IPS DF 4.7 (cell line): Measurements from ENCODE around the gene PKP1.

Experiments
- DNase-seq: peaks from one replicate; pipeline ENCODE4 v3.0.0-alpha.2; 2013; ENCODE audit warnings: low spot score; ENCODE audit errors: extremely low read depth

PKP1 gene

DNA sequence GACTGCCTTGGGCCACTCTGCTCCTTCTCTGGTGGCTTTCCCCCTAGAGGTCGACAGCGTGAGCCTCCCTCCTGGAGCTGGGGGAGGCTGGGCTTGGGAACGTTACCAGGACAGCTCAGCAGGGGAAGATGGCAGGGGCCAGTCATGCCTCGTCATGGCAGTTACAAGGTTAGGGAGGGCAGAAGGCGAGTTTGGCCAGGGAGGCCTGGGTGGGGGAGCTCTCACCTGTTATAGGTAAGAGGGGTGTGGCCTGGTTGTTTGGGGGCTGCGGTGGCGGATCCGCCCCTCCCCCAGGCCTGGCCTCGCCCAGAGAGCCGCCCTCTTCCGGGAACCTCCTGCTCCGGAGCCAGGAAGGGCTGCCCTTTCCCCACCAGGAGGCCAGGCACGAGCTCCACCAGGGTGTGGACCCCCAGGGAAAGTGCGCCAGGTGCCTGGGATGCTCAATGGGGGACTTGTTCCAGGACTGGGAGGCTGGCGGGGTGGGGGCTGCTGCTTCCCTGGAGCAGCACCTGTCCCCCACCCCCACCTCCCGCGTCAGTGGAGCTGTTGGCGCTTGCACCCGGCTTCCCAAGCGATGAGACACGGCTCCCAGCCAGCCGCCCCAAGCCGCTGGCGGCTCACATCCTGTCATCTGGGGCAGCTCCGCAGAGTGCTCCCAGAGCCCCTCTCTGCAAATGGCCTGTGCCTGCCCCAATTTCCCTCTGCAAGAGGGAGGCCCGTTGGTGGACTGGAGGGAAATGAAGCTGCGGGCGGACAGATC, 23.6 kb upstream of the PKP1 start:
- no peak for DNase-seq

- no peak for DNase-seq
These were observed 23.1 kb upstream of the PKP1 start for GRCh38 chr1:201260236-201260590.

DNA sequence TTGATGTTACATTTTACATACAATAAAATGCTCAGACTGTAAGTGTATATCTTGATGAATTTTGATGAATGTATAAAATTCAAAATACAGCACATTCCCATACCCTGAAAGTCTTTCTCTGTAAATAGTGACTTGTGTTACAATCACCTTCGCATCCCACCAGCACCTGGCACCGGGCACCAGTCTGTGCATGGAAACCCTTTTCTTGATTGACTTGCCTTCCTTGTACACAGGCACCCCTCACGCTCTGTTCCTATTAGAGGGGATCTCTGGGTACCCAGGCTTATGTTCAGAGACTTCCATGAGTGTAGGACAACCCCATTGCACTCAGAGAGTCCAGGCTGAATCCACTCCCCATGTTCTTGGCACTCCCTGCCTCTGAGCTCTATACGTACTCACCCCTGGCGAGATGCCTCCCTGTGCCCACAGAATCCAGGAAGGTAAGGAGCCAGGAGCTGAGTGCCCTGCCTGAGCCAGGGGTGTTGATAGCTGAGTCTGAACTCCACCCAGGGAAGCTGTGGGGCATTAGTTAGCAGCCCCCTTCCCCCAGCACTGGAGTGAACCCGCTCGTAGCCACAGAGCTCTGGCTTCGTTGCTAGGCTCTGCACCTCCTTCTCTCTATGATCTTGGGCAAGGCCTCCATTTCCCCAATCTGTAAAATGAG, 22.5 kb upstream of the PKP1 start:
- DNase-seq, result no peak

DNA sequence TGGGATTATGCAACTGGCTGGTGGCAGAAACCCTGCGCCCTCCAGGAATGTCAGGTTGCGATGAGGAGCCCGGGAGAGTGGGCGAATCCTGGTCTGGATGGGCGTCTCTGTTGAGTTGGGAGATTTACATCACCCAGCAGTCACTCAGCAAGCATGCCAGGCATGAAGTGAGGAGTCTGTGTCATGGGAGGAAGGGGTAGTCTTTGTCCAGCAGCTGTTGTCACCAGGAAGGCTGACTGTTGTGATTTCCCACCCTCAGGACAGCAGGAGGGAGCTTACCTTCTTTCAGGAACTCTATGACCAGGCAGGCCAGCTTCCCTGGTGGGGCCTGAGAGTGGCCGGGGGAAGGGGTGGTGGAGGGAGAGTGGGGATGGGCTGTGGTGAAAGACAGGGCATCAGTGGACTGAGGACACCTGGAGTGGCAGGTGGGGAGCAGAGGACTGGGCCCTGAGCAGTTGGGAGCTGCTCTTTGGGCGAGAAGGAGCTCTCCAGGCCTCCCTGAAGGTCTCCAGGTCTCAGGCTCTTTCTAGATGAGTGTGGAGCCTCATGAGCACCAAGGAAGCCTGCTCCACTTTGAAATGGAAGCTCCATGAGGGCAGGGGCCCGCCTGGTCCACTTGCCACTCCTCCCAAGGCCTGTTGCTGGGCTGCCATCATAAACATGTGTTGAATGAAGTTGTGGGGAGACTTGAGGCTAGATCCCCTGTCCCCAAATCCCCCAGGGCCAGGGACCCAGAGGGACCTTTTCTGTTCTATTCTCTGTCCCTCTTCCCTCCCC, 21.3 kb upstream of the PKP1 start:
- no peak for DNase-seq

DNA sequence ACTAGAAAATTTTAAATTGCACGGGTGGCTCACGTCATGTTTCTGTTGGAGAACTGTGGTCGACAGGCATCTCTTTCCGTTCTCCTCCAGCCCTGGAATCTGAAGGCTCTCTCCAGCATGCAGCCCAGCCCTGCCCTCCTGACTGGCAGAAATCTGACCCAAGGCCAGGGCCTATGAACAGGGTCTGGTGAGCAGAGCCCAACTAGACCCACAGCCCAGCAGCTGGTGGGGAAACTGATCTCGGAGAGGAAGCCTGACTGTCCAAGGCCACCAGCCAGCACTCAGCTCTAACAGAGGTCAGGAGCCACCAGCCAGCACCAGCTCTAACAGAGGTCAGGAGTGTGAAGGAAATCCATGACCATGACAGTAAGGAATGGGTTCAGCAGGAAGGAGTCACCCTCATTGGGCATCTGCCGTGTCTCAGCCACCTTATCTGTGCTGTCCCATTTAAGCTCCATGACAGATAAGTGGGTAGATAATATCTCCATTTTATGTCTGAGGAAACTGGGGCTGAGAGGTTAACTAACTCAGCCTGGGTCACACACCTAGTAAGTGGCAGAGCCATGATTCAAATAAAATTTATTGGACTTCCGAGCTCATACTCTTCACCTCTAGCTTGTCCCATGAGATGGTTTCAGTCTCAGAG, 20.2 kb upstream of the PKP1 start:
- DNase-seq, result no peak

DNA sequence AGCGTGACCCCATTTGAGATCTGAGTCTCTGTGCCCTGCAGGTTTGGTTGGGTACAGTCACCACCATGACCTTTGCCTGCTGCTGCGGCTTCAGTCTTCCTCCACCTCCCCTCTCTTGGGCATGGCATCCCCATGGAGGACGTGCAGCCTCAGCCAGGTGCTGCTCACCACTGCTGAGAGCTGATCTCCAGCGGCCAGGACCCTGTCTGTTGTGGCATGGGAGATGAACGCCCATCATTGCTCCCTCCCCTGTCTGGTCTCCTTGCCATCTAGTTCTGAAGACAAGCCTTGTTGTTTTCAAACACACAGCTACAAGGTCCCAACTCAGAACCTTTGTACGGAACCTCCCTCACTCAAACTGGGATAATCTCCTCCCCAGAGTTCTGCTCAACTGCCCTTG, 19.2 kb upstream of the PKP1 start:
- no peak for DNase-seq

GRCh38 chr1:201264554-201264953, 18.8 kb upstream of the PKP1 start:
- no peak for DNase-seq

GRCh38 chr1:201265756-201266155, 17.6 kb upstream of the PKP1 start:
- DNase-seq, result no peak

- DNase-seq, result no peak
These were observed 17.0 kb upstream of the PKP1 start for GRCh38 chr1:201266276-201266675.

GRCh38 chr1:201266774-201267173, 16.5 kb upstream of the PKP1 start:
- DNase-seq, result no peak

GRCh38 chr1:201267481-201268229, 15.7 kb upstream of the PKP1 start:
- no peak for DNase-seq

DNA sequence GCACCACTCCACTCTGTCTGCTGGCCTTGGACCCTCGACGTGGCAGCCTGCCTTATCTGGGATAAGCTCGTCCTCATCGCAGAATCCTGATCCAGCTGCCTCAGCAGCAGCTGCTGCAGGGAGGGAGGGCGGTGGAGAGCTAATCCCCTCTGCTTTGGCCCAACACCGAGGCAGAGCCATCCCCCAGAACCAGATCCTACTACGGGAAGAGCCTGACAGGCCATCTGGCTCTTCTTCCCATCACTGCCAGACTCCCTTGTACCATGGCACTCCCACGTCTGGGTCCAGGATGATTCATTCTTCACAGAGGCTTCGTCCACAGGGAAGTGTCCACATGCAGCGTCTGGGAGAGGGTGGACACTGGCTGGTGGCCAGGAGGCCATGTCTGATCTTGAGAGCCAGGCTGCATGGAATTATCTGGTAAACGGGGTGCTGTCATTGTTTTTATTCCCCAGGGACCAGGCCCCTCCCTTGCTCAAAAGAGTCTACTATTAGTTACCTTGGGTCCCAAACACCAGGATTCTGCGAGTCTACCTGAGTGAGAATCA, 14.6 kb upstream of the PKP1 start:
- DNase-seq, result no peak

DNA sequence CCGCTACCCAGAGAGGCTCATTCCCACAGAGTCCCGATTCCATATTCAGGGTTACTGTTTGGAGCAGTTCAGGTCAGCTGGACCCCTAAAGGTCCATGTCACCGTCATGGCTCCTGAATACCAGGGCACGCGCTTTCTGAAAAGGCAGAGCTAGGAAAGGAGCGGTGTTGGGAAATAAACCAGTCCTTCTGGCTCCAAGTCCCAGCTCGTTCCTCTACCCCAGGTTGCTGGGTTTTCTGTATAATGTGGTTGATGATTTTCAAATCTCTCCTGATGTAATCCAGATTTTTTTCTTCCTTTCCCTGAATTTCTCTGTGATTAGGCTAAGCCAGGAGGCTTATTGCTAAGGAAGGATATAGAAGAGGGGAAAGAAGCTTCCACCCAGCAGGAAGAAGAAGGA, 14.0 kb upstream of the PKP1 start:
- no peak for DNase-seq

DNA sequence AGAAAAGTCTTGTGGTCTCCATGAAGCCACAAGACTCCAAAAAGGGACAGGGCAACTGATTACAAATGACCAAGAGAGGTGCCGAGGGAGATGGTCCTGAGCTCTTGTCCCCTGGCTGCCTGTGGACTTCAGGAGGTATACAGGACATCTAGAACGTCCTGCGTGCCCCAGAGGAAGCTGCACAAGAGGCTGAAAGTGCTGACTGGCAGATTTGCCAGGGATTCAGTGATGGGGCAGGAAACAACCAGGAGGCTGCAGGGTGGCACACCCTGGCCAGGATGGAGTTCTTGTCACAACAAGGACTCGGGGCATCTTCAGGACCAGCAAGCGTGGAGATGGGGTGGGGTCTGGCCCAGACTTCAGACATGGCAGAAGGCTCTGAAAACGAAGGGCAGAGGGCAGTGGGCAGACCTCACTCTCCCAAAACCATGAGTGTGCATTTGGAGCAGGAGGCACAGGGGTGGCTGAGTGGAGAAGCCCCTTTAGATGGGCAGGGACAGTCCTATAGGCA, 13.4 kb upstream of the PKP1 start:
- no peak for DNase-seq

DNA sequence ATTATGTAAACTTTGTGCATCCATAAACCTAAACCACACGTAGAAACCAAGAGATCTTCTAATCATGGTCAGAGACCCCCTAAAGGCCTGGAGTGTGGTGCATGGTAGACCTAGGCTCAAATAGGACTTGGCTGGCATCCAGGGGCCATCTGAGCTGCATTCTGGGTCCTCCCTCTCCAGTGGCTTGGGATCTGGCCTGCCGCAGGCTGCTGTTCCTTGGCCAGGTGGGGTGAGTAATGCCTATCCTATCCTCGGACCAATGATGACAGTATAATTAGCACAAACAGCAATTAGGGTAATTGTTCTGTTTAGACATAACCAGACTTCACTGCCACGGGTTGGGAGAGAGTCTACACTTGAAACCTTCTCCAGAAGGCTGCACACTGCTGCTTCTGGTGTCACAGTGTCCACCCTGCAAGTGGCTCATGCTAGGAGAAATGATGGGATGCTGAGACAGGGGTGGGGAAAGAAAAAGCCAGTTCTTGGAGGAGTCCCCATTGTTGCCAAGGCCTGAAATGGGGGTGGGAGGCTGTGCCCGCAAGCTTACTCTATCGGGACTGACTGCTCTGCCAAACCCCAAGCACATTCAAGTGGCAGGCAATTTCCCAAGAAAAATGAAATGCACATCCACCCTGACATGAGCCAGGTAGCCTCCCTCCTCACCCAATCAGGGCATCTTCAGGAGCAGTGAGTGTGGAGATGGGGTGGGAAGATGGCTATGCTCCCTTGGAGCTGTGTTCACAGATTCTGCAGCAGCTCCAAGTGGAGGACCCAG, 12.5 kb upstream of the PKP1 start:
- DNase-seq, result no peak

DNA sequence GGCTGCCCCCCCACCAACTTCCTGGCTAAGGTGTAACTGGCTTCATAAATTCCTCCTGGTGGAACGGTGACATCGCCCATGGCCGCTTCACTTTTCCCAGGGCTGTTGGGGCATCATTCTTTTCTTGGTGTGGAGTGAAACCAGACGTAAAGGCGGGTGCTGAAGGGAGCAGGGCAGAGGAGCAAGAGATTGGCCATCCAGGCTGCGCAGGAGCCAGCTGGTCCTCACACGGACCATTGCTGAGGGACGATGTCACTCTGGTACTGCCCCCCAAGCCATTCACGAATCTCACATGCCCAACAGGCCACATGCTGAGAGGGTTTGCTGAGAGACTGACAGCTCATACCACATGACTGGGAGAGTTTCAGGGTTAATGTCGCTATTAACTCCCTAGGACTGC, 10.5 kb upstream of the PKP1 start:
- DNase-seq, result no peak

DNA sequence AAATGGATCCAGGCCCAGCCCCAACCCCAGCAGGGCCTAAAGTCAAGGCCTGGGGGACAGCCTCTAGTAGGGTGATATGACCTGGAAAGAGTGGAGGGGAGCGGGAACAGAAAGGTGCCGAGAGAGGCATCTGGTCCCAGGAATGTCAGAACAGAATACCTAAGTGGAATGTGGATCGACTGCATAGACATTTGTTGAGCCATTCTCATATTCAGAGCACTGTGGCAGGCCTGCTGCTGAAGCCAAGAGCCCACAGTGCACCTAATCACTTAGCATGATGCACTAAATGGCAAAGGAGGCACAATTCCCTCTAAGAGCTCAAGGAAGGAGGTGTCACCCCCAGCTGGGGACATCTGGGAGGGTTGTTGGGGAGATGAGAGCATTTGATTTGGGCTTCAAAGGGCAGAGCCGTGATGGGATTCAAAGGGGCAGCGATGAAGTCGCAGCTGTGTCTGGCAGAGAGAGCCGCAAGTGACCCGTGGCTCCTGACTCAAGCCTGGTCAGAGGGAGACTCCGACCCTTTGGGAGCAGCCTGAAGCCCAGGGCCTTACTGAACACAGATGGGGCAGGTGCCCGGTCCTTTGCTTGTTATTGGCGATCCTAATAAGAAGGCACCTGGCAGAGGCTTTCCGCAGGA, 8.6 kb upstream of the PKP1 start:
- DNase-seq, result no peak

GRCh38 chr1:201275253-201275666, 8.0 kb upstream of the PKP1 start:
- no peak for DNase-seq

GRCh38 chr1:201276891-201277290, 6.4 kb upstream of the PKP1 start:
- DNase-seq, result no peak

GRCh38 chr1:201277441-201277840, 5.9 kb upstream of the PKP1 start:
- no peak for DNase-seq
